ENCODE data around the gene SMG6. TPM values are rescaled to one million over a fixed set of nuclear protein-coding genes. Genes with fewer than 3 reads are reported as not detected.

SMG6 gene
- 50.8 and 62.0 TPM in 2 replicates for total RNA-seq

GRCh38 chr17:2303204-2304188, at the start of gene SMG6, which contains the start of gene SRR:
Gene SMG6, minus strand, starts transcription at chr17:2303785. Its CDS starts 65 bp downstream, at chr17:2303720.
Gene SRR, plus strand, starts transcription at chr17:2303950. Its CDS starts 11,611 bp downstream, at chr17:2315561.

GRCh38 chr17:2336852-2337543, 33.4 kb upstream of the SMG6 start, which contains the start of gene SGSM2:
Gene SGSM2, plus strand, starts transcription at chr17:2337501. Its CDS starts 188 bp downstream, at chr17:2337689.

GRCh38 chr17:2336215-2336851, 32.7 kb upstream of the SMG6 start, which contains the start of gene TSR1:
Gene TSR1, minus strand, starts transcription at chr17:2336457. Its CDS starts 30 bp downstream, at chr17:2336427.

GRCh38 chr17:2054512-2055291, 248.9 kb downstream of the SMG6 start, which contains the start of gene HIC1:
Gene HIC1, plus strand, starts transcription at chr17:2055103. Its CDS starts 1,588 bp downstream, at chr17:2056691.

GRCh38 chr17:2041561-2042389, 261.8 kb downstream of the SMG6 start, which contains the start of gene OVCA2:
Gene OVCA2, plus strand, starts transcription at chr17:2042022. Its CDS starts 26 bp downstream, at chr17:2042048.

GRCh38 chr17:2029911-2030778, 273.4 kb downstream of the SMG6 start, which contains the start of gene DPH1:
Gene DPH1, plus strand, starts transcription at chr17:2030153. Its CDS starts 17 bp downstream, at chr17:2030170.

GRCh38 chr17:2025220-2025621, 278.4 kb downstream of the SMG6 start, which contains the start of gene RTN4RL1:
Gene RTN4RL1, minus strand, starts transcription at chr17:2025334. Its CDS starts 469 bp downstream, at chr17:2024865.

Other genes with a start within 250 kb of the SMG6 start
- 42.5 and 67.7 TPM in 2 replicates for gene HIC1, start 248.7 kb downstream of the SMG6 start, total RNA-seq
- 12.7 and 17.8 TPM in 2 replicates for gene SRR, start 165 bp upstream of the SMG6 start, total RNA-seq
- gene TSR1, start 32.7 kb upstream of the SMG6 start, total RNA-seq: 60.6 and 80.1 TPM in 2 replicates
- 38.6 and 50.3 TPM in 2 replicates for gene SGSM2, start 33.7 kb upstream of the SMG6 start, total RNA-seq
- 6.8 and 14.6 TPM in 2 replicates for gene MNT, start 97.3 kb upstream of the SMG6 start, total RNA-seq
- 13.1 and 17.6 TPM in 2 replicates for gene METTL16, start 208.1 kb upstream of the SMG6 start, total RNA-seq

All from smooth muscle cell of the umbilical artery (primary cell).